Left lung (tissue), 10 donors: ENCODE measurements around the gene BBOF1. TPM values are rescaled to one million over a fixed set of nuclear protein-coding genes. Genes with fewer than 3 reads are reported as not detected.
"Not testable (repeated sequence)": the region's sequence is repeated elsewhere in the genome, so short reads cannot be mapped to it uniquely, and the experiment has no call there.

ENCODE experiments used
- ATAC-seq: fragments of 200-7000 bp; cut with Tn5 transposase; one replicate; pipeline ENCODE4 v1.9.1; 2020; ENCODE audit warnings: moderate library complexity
- DNase-seq, 4 donors: peaks; one replicate each; pipeline ENCODE4 v3.0.0-alpha.2; 2013 to 2020
- H3K27ac ChIP-seq, 2 donors: fragments of 200-600 bp; sonication (generic) in 1 of 2; one replicate each; pipeline versions ENCODE4 v1.5.0 to v1.8.0; 2020 to 2021
- H3K27me3 ChIP-seq, 2 donors: fragments of 200-600 bp; sonication (generic) in 1 of 2; one replicate each; pipeline versions ENCODE4 v1.5.0 to v1.8.0; 2020 to 2021
- H3K36me3 ChIP-seq, 2 donors: fragments of 200-600 bp; sonication (generic) in 1 of 2; one replicate each; pipeline versions ENCODE4 v1.5.0 to v1.8.0; 2020 to 2021
- H3K4me1 ChIP-seq, 2 donors: fragments of 200-600 bp; one replicate each; pipeline ENCODE4 v1.8.0; 2021
- H3K4me3 ChIP-seq, 2 donors: fragments of 200-600 bp; sonication (generic) in 1 of 2; one replicate each; pipeline versions ENCODE4 v1.5.0 to v1.8.0; 2020 to 2021; ENCODE audit warnings: mild to moderate bottlenecking in 1 of 2
- H3K9me3 ChIP-seq, 2 donors: fragments of 200-600 bp; sonication (generic) in 1 of 2; one replicate each; pipeline versions ENCODE4 v1.5.0 to v1.8.0; 2020 to 2021
- intact Hi-C, 2 donors: fragments of 100-400 bp; cut with DNase I; formaldehyde crosslinking; loops; one replicate each; pipeline versions ENCODE4 v1.11.2 to v1.14.2; 2022
- polyA plus RNA-seq, 6 donors: library from polyadenylated mRNA; unstranded; fragments of 120-200 nt; gene quantifications; one replicate each; pipeline ENCODE4 v1.2.1, GENCODE V29; 2013; ENCODE audit not compliant: insufficient read length in 6 of 6
- total RNA-seq, 2 donors: library from RNA; stranded (reverse); fragmentation: NEBNext Ultra II Directional; extraction: Animal tissue kit (Norgen Biotek cat#: 25700); gene quantifications; one replicate each; pipeline ENCODE4 v1.2.1, GENCODE V29; 2021
- TF ChIP-seq, protein P1 (sequence below), 2 donors: fragments of 200-600 bp; sonication (generic) in 1 of 2; IDR thresholded peaks; one replicate each; pipeline versions ENCODE4 v1.5.0 to v1.8.0; 2021; ENCODE audit warnings: antibody characterized with exemption in 2 of 2
- donor health status: DM: no; HTN: yes; CAD: no.
- donor health status: DM: no; HTN: no; CAD: no.

Gene BBOF1
- total and polyA plus RNA-seq, 8 donors, result 2.2 to 36.3 (median 13.3) TPM

DNA sequence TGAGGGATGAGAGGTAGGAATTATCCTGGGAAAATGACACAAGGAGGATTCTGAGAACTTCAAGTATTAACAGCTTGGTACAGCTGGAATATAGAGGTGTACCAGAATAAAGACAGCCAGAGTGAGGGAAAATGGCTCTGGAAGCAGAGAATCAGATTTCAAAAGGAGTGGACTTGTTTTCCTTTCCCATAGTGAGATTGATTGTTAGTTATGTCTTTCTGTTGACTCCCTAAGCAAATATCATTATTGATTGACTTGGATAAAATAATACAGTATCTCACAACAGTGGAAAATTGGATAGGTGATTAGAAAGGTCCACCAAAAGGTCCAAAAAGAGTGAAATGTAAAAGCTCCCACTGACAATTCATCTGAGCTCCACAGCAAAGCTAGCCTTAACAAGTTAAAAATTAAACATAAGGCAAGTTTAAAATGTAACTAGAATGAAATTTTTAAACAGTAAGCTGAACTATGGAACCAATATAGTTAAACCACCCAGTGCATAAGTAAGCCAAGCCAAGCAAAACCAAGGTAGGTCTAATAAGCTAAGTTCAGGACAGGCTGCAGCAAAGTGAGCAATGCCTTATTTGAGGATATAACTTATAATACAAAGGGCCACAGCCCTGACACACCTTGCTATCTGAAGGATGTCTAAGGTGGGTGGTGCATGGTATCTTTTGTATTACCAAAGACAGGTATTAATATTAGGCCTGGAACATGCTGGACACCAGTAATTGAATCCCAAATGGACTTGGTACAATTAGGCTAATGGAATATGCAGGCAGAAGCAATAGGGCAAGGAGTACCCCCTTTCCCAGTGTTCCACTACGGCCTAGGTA, 21.8 kb upstream of the BBOF1 start:
- DNase-seq (no peak), ATAC-seq (no peak)
- Histone ChIP-seq H3K4me1 (no peaks in the 10 kb centered on the region), H3K36me3 (peaks cover 0 to 16% of the 10 kb centered on the region in 2 donors), H3K27ac (no peak overlapping the region), H3K27me3 (no peaks in the 10 kb centered on the region), H3K9me3 (no peaks in the 10 kb centered on the region), H3K4me3 (no peak overlapping the region)
- intact Hi-C loops, result no loop called here
- TF ChIP-seq, protein P1, sequence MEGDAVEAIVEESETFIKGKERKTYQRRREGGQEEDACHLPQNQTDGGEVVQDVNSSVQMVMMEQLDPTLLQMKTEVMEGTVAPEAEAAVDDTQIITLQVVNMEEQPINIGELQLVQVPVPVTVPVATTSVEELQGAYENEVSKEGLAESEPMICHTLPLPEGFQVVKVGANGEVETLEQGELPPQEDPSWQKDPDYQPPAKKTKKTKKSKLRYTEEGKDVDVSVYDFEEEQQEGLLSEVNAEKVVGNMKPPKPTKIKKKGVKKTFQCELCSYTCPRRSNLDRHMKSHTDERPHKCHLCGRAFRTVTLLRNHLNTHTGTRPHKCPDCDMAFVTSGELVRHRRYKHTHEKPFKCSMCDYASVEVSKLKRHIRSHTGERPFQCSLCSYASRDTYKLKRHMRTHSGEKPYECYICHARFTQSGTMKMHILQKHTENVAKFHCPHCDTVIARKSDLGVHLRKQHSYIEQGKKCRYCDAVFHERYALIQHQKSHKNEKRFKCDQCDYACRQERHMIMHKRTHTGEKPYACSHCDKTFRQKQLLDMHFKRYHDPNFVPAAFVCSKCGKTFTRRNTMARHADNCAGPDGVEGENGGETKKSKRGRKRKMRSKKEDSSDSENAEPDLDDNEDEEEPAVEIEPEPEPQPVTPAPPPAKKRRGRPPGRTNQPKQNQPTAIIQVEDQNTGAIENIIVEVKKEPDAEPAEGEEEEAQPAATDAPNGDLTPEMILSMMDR (IDR thresholded peaks at IDR 0.05), result no peak

DNA sequence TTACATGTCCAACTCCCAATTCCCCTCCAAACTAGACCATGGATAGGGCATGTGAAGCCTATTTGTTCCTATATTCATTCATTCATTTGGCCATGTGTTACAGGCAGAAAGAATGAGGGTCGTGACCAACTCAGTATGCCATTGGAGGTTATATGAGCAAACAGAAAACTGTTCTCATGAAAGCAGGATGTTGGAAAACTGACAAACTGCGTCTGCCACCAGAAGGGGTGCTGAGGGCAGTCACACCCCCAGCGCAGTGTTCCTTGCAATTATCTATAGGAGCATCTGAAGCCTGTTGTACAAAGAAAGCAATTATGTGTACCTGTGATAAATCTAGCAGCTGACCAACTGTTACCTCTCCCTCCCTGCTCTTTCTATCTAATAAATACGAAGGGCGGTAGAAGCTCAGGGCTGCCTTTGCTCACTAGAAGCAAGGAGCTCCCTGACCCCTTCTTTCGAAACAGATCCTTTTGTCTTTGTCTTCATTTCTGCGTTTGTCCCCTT, 21.2 kb upstream of the BBOF1 start:
- intact Hi-C loops, result no loop called here
- TF ChIP-seq, protein P1 (IDR thresholded peaks at IDR 0.05), result no peak
- no peaks in the 10 kb centered on the region for H3K9me3 ChIP-seq
- ATAC-seq, result no peak
- no peak overlapping the region for H3K4me3 ChIP-seq
- no peak for DNase-seq
- no peaks in the 10 kb centered on the region for H3K27me3 ChIP-seq
- H3K36me3 ChIP-seq, result peaks cover 0 to 16% of the 10 kb centered on the region in 2 donors
- no peaks in the 10 kb centered on the region for H3K4me1 ChIP-seq
- H3K27ac ChIP-seq, result no peak overlapping the region

DNA sequence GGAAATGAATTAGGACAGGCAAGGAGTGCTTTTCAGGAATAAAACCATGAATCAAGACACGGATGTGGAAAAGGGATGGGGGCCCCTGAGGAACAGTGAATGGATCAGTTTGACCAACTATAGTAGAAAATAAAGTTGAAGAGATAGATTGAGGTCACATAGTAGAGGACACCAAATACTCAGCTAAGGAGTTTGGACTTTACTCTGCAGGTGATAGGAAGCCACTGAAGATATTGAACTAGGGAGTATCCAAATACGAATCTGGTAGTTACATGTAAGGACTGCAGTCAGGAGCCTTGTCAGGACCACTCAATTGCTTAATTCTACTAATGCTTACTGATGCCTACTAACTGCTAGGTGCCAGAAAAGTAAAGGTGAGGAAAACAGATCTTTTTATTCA, 20.4 kb upstream of the BBOF1 start:
- no peak for ATAC-seq
- H3K4me1 ChIP-seq, result no peaks in the 10 kb centered on the region
- no peak overlapping the region for H3K27ac ChIP-seq
- TF ChIP-seq, protein P1 (IDR thresholded peaks at IDR 0.05), result no peak
- no peak for DNase-seq
- intact Hi-C loops, result no loop called here
- peaks cover 0 to 23% of the 10 kb centered on the region in 2 donors for H3K36me3 ChIP-seq
- H3K9me3 ChIP-seq, result no peaks in the 10 kb centered on the region
- no peaks in the 10 kb centered on the region for H3K27me3 ChIP-seq
- no peak overlapping the region for H3K4me3 ChIP-seq

DNA sequence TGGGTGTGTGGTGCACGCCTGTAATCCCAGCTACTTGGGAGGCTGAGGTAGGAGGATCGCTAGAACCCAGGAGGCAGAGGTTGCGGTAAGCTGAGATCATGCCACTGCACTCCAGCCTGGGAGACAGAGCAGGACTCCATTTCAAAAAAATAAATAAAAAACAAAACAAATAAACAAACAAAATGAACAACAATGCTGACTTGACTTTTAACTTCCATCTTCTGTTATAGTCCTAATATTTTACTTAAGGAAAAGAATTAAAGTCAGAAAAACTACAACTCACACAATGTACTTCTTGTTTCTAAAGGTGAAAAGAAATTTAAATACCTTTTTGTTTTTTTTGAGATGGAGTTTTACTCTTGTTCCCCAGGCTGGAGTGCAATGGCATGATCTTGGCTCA, 13.5 kb upstream of the BBOF1 start:
- ATAC-seq, H3K27ac ChIP-seq, H3K9me3 ChIP-seq, H3K4me1 ChIP-seq, intact Hi-C loops, H3K4me3 ChIP-seq, H3K27me3 ChIP-seq, DNase-seq: not testable (repeated sequence)
- peaks cover 0 to 60% of the 10 kb centered on the region in 2 donors for H3K36me3 ChIP-seq

DNA sequence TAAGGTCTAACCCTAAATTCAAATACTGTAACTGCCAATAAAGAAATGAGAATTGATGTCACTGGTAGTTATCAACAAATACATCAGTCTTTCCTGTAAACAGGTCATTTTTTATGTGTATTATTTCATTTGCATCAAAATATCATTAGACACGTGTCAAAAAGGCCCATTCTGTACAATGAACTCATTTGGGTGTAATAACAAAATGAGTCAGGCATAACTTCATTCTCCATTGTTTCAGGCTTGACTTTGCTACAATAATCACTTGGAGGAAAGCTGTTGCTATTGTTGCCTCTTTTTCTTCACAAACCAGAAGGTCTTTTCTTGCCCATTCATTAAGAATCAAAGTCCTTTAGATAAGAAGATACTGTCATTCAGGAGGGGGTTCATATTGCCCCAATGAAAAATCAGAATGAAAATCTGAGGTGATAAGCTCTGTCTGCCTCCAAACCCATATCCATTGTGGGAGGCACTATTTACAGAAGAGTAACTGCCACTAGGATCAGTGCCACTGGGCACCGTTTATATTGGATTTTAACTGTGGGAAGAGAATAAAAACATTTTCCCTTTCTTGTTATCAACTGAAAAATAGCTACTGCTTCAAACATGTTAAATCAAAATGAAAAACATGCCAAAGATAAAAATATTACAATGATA, 10.2 kb upstream of the BBOF1 start:
- DNase-seq (no peak), ATAC-seq (no peak)
- TF ChIP-seq, protein P1 (IDR thresholded peaks at IDR 0.05), result no peak
- Histone ChIP-seq H3K36me3 (peaks cover 0 to 58% of the 10 kb centered on the region in 2 donors), H3K27ac (no peak overlapping the region), H3K9me3 (no peaks in the 10 kb centered on the region), H3K4me1 (no peaks in the 10 kb centered on the region), H3K4me3 (no peak overlapping the region), H3K27me3 (no peaks in the 10 kb centered on the region)
- intact Hi-C loops, result no loop called here
